NCI-H82 treated with DMSO at 0.1 percent for 48 hours (cell line): ENCODE measurements around the gene GALNT9.

Experiments
- DNase-seq: peaks from one replicate; lab custom pipeline; 2025; ENCODE audit not compliant: unreplicated experiment; lab: John Stamatoyannopoulos, UW

The GALNT9 gene

GRCh38 chr12:132174015-132174838 is 155.2 kb downstream of the GALNT9 start:
- no peak for DNase-seq

GRCh38 chr12:132173135-132174014 is 156.0 kb downstream of the GALNT9 start:
- no peak for DNase-seq

GRCh38 chr12:132172619-132173018 is 156.8 kb downstream of the GALNT9 start:
- DNase-seq = no peak

- DNase-seq = no peak
These were observed 157.3 kb downstream of the GALNT9 start for GRCh38 chr12:132171968-132172521.

GRCh38 chr12:132171293-132171967 is 158.0 kb downstream of the GALNT9 start:
- DNase-seq = no peak

GRCh38 chr12:132170637-132171292 is 158.6 kb downstream of the GALNT9 start:
- no peak for DNase-seq

GRCh38 chr12:132170094-132170636 is 159.2 kb downstream of the GALNT9 start:
- no peak for DNase-seq

GRCh38 chr12:132169376-132169775 is 160.0 kb downstream of the GALNT9 start:
- DNase-seq = no peak

- no peak for DNase-seq
These were observed 160.9 kb downstream of the GALNT9 start for GRCh38 chr12:132168311-132169031.

- DNase-seq = no peak
These were observed 161.6 kb downstream of the GALNT9 start for GRCh38 chr12:132167611-132168310.

GRCh38 chr12:132166801-132167591 is 162.4 kb downstream of the GALNT9 start:
- DNase-seq = no peak

- DNase-seq = no peak
These were observed 163.3 kb downstream of the GALNT9 start for GRCh38 chr12:132166093-132166492.

- DNase-seq = no peak
These were observed 163.8 kb downstream of the GALNT9 start for GRCh38 chr12:132165584-132165983.

GRCh38 chr12:132164426-132164825 is 165.0 kb downstream of the GALNT9 start:
- DNase-seq = no peak

- no peak for DNase-seq
These were observed 165.5 kb downstream of the GALNT9 start for GRCh38 chr12:132163911-132164288.

- DNase-seq = no peak
These were observed 166.1 kb downstream of the GALNT9 start for GRCh38 chr12:132163041-132163910.

- DNase-seq = no peak
These were observed 166.8 kb downstream of the GALNT9 start for GRCh38 chr12:132162508-132163031.
